ENCODE data around the gene BCR. TPM values are rescaled to one million over a fixed set of nuclear protein-coding genes. Genes with fewer than 3 reads are reported as not detected.

The BCR gene
- total RNA-seq, 4 donors from 2014 or later, result 70.5 to 102 (median 84.1) TPM

DNA sequence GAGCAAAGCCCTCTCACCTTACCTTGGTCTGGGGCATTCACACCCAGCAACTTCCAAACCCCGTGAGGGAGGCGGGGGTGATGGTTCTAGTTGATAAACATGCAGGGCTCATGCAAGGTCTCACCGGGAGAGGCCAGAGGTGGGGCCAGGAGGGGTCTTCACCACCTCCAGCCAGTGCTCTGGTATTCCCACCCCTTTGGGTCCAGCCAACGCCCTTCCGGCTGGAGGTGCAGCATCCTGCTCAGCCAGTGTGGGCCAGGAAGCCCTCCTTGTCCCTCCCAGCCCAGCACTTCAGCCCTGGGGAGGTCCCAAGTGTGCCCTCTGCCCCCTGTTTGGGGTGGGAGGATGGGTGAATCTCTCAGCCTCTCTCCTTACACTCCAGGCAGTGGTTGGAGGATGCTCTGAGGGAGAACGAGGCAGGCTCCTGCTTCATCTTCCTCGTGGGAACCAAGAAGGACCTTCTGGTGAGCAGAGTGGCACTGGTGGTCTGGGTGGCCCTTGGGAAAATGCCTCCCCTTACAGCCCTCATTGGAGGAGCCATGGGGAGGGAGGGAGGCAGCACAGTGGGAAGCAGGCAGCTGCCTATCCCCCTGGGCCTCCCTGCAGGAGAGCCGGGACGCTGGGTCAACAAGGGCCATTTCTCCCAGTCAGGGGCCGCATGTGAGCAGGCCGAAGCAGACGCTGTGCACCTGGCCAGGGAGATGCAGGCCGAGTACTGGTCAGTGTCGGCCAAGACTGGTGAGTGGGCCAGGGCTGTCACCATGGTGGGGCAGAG lies 21.6 kb upstream of the BCR start:
- intact Hi-C loops (cut with DNase I; ENCODE audit: low total_unique reads), result no loop called here
- no peak for DNase-seq (ENCODE audit: low spot score in 2 of 2)
- H3K4me3 ChIP-seq (ENCODE audit: low read depth, poor library complexity, severe bottlenecking), result no peak overlapping the region
- WGBS, 2 donors, result 83 to 90% methylated on average over 10 to 14 of the region's 14 CpGs
- TF ChIP-seq, protein P1, sequence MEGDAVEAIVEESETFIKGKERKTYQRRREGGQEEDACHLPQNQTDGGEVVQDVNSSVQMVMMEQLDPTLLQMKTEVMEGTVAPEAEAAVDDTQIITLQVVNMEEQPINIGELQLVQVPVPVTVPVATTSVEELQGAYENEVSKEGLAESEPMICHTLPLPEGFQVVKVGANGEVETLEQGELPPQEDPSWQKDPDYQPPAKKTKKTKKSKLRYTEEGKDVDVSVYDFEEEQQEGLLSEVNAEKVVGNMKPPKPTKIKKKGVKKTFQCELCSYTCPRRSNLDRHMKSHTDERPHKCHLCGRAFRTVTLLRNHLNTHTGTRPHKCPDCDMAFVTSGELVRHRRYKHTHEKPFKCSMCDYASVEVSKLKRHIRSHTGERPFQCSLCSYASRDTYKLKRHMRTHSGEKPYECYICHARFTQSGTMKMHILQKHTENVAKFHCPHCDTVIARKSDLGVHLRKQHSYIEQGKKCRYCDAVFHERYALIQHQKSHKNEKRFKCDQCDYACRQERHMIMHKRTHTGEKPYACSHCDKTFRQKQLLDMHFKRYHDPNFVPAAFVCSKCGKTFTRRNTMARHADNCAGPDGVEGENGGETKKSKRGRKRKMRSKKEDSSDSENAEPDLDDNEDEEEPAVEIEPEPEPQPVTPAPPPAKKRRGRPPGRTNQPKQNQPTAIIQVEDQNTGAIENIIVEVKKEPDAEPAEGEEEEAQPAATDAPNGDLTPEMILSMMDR (IDR thresholded peaks at IDR 0.05), result no peak
- TF ChIP-seq POLR2A (IDR thresholded peaks at IDR 0.05), result no peak

DNA sequence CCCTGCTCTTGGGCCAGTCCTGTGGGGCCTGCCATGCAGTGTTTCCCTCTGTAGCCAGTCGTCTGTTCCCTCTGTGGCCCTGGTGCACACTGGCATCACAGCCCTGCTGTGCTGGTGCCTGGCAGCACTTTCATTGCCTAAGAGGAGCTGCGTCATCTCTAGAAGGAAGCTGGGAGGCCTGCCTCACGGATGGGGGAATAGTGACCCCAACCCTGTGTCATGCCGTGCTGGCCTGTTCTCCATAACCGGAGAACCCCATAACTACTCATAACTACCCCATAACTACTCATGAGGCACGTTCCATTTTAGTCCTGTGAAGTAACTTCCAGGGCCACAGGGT lies 21.0 kb upstream of the BCR start:
- no peak for TF ChIP-seq POLR2A (IDR thresholded peaks at IDR 0.05)
- TF ChIP-seq, protein P1 (IDR thresholded peaks at IDR 0.05), result no peak
- WGBS, 2 donors, result 81 to 90% methylated on average over 5 to 6 of the region's 6 CpGs
- intact Hi-C loops (cut with DNase I; ENCODE audit: low total_unique reads), result no loop called here

DNA sequence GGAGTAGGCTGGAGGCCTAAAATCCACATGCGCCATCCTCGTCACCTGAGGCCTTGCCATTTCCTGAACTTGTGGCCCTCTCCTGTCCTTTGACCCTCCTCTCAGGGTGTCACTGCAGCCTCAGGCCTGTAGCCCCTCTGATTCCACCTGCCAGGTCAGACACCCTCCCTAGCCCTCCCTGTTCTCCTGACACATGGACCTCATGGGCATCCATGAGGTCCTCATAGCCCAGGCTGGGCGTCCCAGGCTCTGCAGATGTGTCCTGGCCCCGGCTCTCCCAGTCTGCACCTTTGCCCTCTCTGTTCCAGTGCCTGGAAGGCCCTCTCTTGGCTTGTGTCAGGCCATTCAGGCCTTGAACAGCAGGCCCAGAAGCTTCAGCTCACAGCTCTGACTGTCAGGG lies 19.3 kb upstream of the BCR start:
- TF ChIP-seq, protein P1 (IDR thresholded peaks at IDR 0.05), result no peak
- no peak for TF ChIP-seq POLR2A (IDR thresholded peaks at IDR 0.05)
- intact Hi-C loops (cut with DNase I; ENCODE audit: low total_unique reads), result no loop called here
- no peak overlapping the region for H3K4me3 ChIP-seq (ENCODE audit: low read depth, poor library complexity, severe bottlenecking)
- 94 to 95% methylated on average over 4 of the region's 4 CpGs for WGBS, 2 donors
- no peak for DNase-seq (ENCODE audit: low spot score in 2 of 2)

More for the DNA sequence above, 21.0 kb upstream of the BCR start:
- no peak overlapping the region for H3K4me3 ChIP-seq (ENCODE audit: low read depth, poor library complexity, severe bottlenecking)
- DNase-seq (ENCODE audit: low spot score in 2 of 2), result no peak

DNA sequence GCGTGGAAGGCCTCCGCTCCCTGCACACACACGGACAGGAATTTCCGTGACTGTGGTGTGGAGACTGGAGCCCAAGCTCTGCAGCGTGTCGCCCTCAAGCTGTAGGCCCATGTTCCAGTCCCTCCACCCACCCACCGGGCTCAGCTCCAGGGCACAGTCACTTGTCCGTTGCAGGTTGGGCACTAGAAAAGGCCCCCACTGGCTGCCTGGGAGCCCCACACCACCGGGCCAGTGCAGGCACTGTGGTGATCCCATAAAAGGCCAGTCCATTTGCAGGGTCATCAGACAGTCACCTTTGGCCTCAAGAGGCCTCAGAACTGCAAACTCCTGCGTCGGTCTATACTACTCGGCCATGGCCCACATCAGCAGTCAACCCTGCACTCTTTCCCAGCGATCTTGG lies 18.7 kb upstream of the BCR start:
- intact Hi-C loops (cut with DNase I; ENCODE audit: low total_unique reads), result no loop called here
- no peak overlapping the region for H3K4me3 ChIP-seq (ENCODE audit: low read depth, poor library complexity, severe bottlenecking)
- no peak for DNase-seq (ENCODE audit: low spot score in 2 of 2)
- 86 to 89% methylated on average over 9 to 13 of the region's 13 CpGs for WGBS, 2 donors
- TF ChIP-seq POLR2A (IDR thresholded peaks at IDR 0.05), result no peak
- TF ChIP-seq, protein P1 (IDR thresholded peaks at IDR 0.05), result no peak

DNA sequence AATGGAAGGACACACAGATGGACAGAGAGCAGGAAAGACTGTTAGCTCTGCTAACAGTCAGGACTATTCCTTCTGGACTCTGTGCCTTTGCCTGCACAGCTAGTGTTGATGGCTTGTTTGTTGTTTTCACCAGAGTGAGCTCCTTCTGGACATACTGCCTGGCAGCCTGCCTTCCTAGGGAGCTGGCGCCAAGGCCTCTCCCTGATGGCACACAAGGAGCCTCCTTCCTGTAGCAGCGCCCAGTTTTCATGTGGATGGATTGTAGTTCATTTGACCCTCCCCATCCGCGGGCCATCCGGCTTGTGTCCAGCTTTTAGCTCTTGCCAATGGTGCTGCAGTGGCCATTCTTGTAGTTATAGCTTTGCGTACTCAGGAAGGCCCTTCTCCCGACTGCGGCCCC lies 16.6 kb upstream of the BCR start:
- WGBS, 2 donors, result 70 to 72% methylated on average over 8 of the region's 8 CpGs
- intact Hi-C loops (cut with DNase I; ENCODE audit: low total_unique reads), result no loop called here
- peak; percentile 38 to 90 for DNase-seq (ENCODE audit: low spot score in 2 of 2)
- H3K4me3 ChIP-seq (ENCODE audit: low read depth, poor library complexity, severe bottlenecking), result no peak overlapping the region
- TF ChIP-seq, protein P1 (IDR thresholded peaks at IDR 0.05), result no peak

DNA sequence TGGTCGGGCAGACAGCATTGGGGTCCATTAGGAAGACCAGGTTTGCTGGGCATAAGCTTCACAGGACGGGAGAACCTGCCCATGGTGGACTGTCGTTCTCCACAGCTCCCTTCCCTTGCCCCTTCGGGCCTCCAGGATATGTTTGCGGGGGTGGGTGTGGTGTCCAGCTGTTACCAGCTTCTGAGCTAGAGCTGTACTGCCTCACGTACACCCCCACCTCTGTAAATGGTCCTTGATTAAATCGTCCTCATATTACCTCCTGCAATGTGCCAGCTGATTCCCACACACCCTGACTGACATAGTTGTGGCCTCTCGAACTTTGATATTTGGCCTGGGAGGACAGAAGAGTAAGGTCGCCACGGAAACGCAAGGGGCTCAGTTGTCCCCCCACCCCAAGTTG lies 16.2 kb upstream of the BCR start:
- intact Hi-C loops (cut with DNase I; ENCODE audit: low total_unique reads), result no loop called here
- no peak overlapping the region for H3K4me3 ChIP-seq (ENCODE audit: low read depth, poor library complexity, severe bottlenecking)
- WGBS, 2 donors, result 79 to 84% methylated on average over 11 of the region's 11 CpGs
- TF ChIP-seq, protein P1 (IDR thresholded peaks at IDR 0.05), result no peak
- no peak for TF ChIP-seq POLR2A (IDR thresholded peaks at IDR 0.05)
- DNase-seq (ENCODE audit: low spot score in 2 of 2), result no peak
